ENCODE results near the gene RAB6D.
"Not testable (repeated sequence)": the region's sequence is repeated elsewhere in the genome, so short reads cannot be mapped to it uniquely, and the experiment has no call there.

- TF ChIP-seq, protein P1, sequence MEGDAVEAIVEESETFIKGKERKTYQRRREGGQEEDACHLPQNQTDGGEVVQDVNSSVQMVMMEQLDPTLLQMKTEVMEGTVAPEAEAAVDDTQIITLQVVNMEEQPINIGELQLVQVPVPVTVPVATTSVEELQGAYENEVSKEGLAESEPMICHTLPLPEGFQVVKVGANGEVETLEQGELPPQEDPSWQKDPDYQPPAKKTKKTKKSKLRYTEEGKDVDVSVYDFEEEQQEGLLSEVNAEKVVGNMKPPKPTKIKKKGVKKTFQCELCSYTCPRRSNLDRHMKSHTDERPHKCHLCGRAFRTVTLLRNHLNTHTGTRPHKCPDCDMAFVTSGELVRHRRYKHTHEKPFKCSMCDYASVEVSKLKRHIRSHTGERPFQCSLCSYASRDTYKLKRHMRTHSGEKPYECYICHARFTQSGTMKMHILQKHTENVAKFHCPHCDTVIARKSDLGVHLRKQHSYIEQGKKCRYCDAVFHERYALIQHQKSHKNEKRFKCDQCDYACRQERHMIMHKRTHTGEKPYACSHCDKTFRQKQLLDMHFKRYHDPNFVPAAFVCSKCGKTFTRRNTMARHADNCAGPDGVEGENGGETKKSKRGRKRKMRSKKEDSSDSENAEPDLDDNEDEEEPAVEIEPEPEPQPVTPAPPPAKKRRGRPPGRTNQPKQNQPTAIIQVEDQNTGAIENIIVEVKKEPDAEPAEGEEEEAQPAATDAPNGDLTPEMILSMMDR (conservative IDR thresholded peaks at IDR 0.05 in 1 of 2, IDR thresholded peaks at IDR 0.05 in 1 of 2; ENCODE audit: low read depth in 1 of 2, low read length in 2 of 2) = not testable (repeated sequence)
- not testable (repeated sequence) for TF ChIP-seq EZH2 (IDR thresholded peaks at IDR 0.05; ENCODE audit: low read length, missing control alignments)
Observed at GRCh38 chr2:131400441-131400840, 36.5 kb upstream of the RAB6D start.
